ENCODE measurements around the gene UMODL1. TPM values are rescaled to one million over a fixed set of nuclear protein-coding genes. Genes with fewer than 3 reads are reported as not detected.

Gene UMODL1
- total and polyA plus RNA-seq, 10 donors = 0.02 to 0.85 (median 0.09) TPM; not detected in 3

DNA sequence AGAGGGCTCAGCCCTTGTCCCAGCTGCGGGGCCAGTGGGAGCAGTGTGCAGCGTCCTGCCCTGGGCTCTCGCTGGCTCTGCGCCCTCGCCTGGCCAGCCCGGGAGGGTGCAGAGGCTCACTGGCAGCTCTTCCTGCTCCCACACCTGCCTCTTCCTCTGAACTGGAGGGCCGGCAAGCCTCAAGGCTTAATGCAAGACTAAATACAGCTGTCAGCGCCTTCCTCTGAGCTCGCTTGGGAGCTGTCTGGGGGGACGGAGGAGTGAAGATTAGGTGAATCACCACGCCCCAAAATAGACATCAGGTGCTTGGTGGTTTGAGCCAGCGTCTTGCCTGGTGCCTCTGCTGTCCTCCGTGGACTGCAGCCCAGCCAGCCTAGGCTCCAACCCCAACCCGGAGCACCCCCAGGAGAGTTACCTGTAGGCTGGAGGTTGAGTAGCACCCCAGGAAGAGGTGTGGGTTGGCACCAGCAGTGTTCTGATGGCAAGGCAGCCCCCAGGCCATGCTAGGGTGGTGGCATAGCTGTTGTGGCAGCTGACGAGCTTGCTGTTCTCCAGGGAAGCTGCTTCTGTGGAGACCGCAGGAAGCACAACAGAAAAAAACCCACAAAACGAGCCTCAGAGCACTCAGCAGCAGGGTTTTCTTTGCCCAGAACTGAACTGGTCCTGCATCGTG lies 36.9 kb downstream of the UMODL1 start:
- no peaks in the 10 kb centered on the region for H3K9me3 ChIP-seq
- H3K36me3 ChIP-seq = no peaks in the 10 kb centered on the region
- intact Hi-C loops (cut with DNase I; ENCODE audit: low total_unique reads) = no loop called here
- TF ChIP-seq POLR2AphosphoS5 (IDR thresholded peaks at IDR 0.05) (peak; percentile 64 to 84 (median 84)), POLR2A (IDR thresholded peaks at IDR 0.05) (no peak)
- TF ChIP-seq, protein P1, sequence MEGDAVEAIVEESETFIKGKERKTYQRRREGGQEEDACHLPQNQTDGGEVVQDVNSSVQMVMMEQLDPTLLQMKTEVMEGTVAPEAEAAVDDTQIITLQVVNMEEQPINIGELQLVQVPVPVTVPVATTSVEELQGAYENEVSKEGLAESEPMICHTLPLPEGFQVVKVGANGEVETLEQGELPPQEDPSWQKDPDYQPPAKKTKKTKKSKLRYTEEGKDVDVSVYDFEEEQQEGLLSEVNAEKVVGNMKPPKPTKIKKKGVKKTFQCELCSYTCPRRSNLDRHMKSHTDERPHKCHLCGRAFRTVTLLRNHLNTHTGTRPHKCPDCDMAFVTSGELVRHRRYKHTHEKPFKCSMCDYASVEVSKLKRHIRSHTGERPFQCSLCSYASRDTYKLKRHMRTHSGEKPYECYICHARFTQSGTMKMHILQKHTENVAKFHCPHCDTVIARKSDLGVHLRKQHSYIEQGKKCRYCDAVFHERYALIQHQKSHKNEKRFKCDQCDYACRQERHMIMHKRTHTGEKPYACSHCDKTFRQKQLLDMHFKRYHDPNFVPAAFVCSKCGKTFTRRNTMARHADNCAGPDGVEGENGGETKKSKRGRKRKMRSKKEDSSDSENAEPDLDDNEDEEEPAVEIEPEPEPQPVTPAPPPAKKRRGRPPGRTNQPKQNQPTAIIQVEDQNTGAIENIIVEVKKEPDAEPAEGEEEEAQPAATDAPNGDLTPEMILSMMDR (IDR thresholded peaks at IDR 0.05 in 8 of 11, conservative IDR thresholded peaks at IDR 0.05 in 3 of 11) = peak; percentile 65 to 93 (median 80)
- H3K27me3 ChIP-seq (replicated peaks in 1 of 7) = peaks cover 0 to 4% (median 0%) of the 10 kb centered on the region in 7 donors
- peaks cover 3 to 20% (median 15%) of the 10 kb centered on the region in 6 donors for H3K4me1 ChIP-seq
- DNase-seq = peak; percentile 90
- H3K27ac ChIP-seq = peak overlapping the region in 5 of 8 donors; percentile 10 to 63 (median 37)
- WGBS, 5 donors = 8 to 13% (median 12%) methylated on average over 8 to 18 of the region's 18 CpGs
- peak overlapping the region in 4 of 8 donors; percentile 3 to 52 (median 16) for H3K4me3 ChIP-seq

GRCh38 chr21:42108554-42109340 lies 37.6 kb downstream of the UMODL1 start:
- Histone ChIP-seq H3K4me1 (peaks cover 3 to 20% (median 15%) of the 10 kb centered on the region in 6 donors), H3K36me3 (no peaks in the 10 kb centered on the region), H3K27me3 (replicated peaks in 1 of 7) (peaks cover 0 to 11% (median 0%) of the 10 kb centered on the region in 7 donors), H3K27ac (peak overlapping the region in 5 of 8 donors; percentile 10 to 63 (median 37)), H3K9me3 (no peaks in the 10 kb centered on the region), H3K4me3 (peak overlapping the region in 3 of 8 donors; percentile 9 to 52 (median 24))
- TF ChIP-seq, protein P1 (IDR thresholded peaks at IDR 0.05 in 8 of 11, conservative IDR thresholded peaks at IDR 0.05 in 3 of 11) = no peak
- no peak for TF ChIP-seq POLR2AphosphoS5 (IDR thresholded peaks at IDR 0.05)
- no peak for TF ChIP-seq POLR2A (IDR thresholded peaks at IDR 0.05)
- intact Hi-C loops (cut with DNase I; ENCODE audit: low total_unique reads) = no loop called here
- 51 to 78% (median 70%) methylated on average over 24 to 26 of the region's 26 CpGs for WGBS, 5 donors
- DNase-seq = peak; percentile 79

- Histone ChIP-seq H3K27me3 (replicated peaks in 1 of 7) (peaks cover 0 to 18% (median 0%) of the 10 kb centered on the region in 7 donors), H3K4me3 (no peak overlapping the region), H3K4me1 (peaks cover 3 to 19% (median 15%) of the 10 kb centered on the region in 6 donors), H3K27ac (no peak overlapping the region), H3K9me3 (no peaks in the 10 kb centered on the region), H3K36me3 (no peaks in the 10 kb centered on the region)
- DNase-seq = peak; percentile 71
- WGBS, 5 donors = 84 to 96% (median 90%) methylated on average over 12 to 14 of the region's 14 CpGs
- intact Hi-C loops (cut with DNase I; ENCODE audit: low total_unique reads) = no loop called here
- TF ChIP-seq, protein P1 (IDR thresholded peaks at IDR 0.05 in 8 of 11, conservative IDR thresholded peaks at IDR 0.05 in 3 of 11) = no peak
- TF ChIP-seq POLR2AphosphoS5 (IDR thresholded peaks at IDR 0.05) = no peak
- TF ChIP-seq POLR2A (IDR thresholded peaks at IDR 0.05) = no peak
Observed at GRCh38 chr21:42109473-42109872, 38.4 kb downstream of the UMODL1 start.
